Measurements from ENCODE around the gene STOML3. TPM values are rescaled to one million over a fixed set of nuclear protein-coding genes. Genes with fewer than 3 reads are reported as not detected.

Gene STOML3, protein sequence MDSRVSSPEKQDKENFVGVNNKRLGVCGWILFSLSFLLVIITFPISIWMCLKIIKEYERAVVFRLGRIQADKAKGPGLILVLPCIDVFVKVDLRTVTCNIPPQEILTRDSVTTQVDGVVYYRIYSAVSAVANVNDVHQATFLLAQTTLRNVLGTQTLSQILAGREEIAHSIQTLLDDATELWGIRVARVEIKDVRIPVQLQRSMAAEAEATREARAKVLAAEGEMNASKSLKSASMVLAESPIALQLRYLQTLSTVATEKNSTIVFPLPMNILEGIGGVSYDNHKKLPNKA
- total RNA-seq (not detected), polyA plus RNA-seq (not detected)
- long read RNA-seq, donor 1 = 0 reads
- long read RNA-seq, donor 2 = 0 reads

DNA sequence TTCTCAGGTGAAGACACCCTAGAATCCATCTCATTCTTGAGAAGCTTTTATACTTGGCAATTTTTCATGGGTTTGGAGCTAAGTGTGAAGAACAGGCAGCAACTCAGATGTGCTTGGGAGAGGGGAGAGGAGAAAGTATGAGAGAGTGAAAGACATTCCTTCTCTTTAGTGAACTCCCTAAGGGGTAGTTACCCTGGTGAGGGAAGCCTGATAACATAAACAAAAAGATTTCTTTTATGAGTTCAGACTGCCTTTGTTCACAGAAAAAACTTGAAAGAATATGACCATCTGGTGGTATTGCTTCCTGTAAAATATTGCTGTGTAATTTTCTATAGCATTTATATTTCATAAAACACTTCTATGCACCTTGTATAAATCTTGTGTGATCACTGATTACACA, at the start of gene STOML3:
TSS of gene STOML3 (minus strand) at position 139 of the 400 bp plus-strand sequence. CDS start at position 29, 110 bp downstream.
- H3K27me3 ChIP-seq (replicated peaks in 1 of 7) = no peaks in the 10 kb centered on the region
- no peak for TF ChIP-seq POLR2AphosphoS5 (IDR thresholded peaks at IDR 0.05)
- DNase-seq = no peak
- no peak within 1 kb of the TSS for H3K4me3 ChIP-seq
- no peaks in the 10 kb centered on the region for H3K36me3 ChIP-seq
- intact Hi-C loops (cut with DNase I; ENCODE audit: low total_unique reads) = no loop called here
- no peaks in the 10 kb centered on the region for H3K4me1 ChIP-seq
- H3K27ac ChIP-seq = no peak within 1 kb of the TSS
- H3K9me3 ChIP-seq = no peaks in the 10 kb centered on the region

- Histone ChIP-seq H3K4me1 (peaks cover 24 to 64% (median 46%) of the 10 kb centered on the region in 6 donors), H3K27me3 (replicated peaks in 1 of 7) (no peaks in the 10 kb centered on the region), H3K27ac (peak overlapping the region in 4 of 8 donors; percentile 53 to 95 (median 93)), H3K4me3 (peak overlapping the region in 2 of 8 donors; percentile 27 to 98), H3K36me3 (peaks cover 0 to 32% (median 0%) of the 10 kb centered on the region in 6 donors), H3K9me3 (no peaks in the 10 kb centered on the region)
- DNase-seq = no peak
- TF ChIP-seq CTCF (IDR thresholded peaks at IDR 0.05 in 8 of 11, conservative IDR thresholded peaks at IDR 0.05 in 3 of 11) (no peak), POLR2AphosphoS5 (IDR thresholded peaks at IDR 0.05) (no peak), POLR2A (IDR thresholded peaks at IDR 0.05) (no peak)
- intact Hi-C loops (cut with DNase I; ENCODE audit: low total_unique reads) = no loop called here
- WGBS, 5 donors = 22 to 60% (median 37%) methylated on average over 1 of the region's 1 CpG
Measured at GRCh38 chr13:39040206-39040605, 49.6 kb upstream of the STOML3 start.

DNA sequence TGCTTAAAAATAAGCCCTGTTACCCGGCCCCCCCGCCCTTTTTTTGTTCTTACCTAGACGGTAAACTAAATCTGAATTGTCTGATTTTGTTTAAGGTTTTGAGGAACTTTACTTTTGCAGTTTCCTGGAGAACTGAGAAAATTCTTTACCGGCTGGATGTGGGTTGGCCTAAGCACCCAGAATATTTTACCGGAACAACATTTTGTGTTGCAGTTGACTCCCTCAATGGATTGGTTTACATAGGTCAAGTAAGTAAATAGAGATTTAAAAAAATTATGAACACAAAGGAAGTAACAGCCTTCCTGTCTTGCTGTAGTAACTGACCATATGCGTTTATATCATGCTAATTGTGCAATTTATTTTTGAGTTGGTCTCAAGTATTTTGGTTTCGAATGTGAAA, 48.4 kb upstream of the STOML3 start:
- H3K9me3 ChIP-seq = no peaks in the 10 kb centered on the region
- WGBS, 5 donors = 4 to 10% (median 7%) methylated on average over 7 of the region's 7 CpGs
- H3K27ac ChIP-seq = peak overlapping the region; percentile 86 to 95 (median 92)
- DNase-seq = no peak
- H3K4me1 ChIP-seq = peaks cover 31 to 76% (median 58%) of the 10 kb centered on the region in 6 donors
- peaks cover 0 to 20% (median 0%) of the 10 kb centered on the region in 6 donors for H3K36me3 ChIP-seq
- no peak for TF ChIP-seq CTCF (IDR thresholded peaks at IDR 0.05 in 8 of 11, conservative IDR thresholded peaks at IDR 0.05 in 3 of 11)
- no peak for TF ChIP-seq POLR2AphosphoS5 (IDR thresholded peaks at IDR 0.05)
- TF ChIP-seq POLR2A (IDR thresholded peaks at IDR 0.05) = no peak
- H3K27me3 ChIP-seq (replicated peaks in 1 of 7) = no peaks in the 10 kb centered on the region
- intact Hi-C loops (cut with DNase I; ENCODE audit: low total_unique reads) = no loop called here
- peak overlapping the region; percentile 55 to 98 (median 93) for H3K4me3 ChIP-seq

GRCh38 chr13:39038569-39039030, 48.0 kb upstream of the STOML3 start:
- Histone ChIP-seq H3K27me3 (replicated peaks in 1 of 7) (no peaks in the 10 kb centered on the region), H3K4me3 (peak overlapping the region; percentile 55 to 98 (median 93)), H3K36me3 (peaks cover 0 to 16% (median 0%) of the 10 kb centered on the region in 6 donors), H3K9me3 (no peaks in the 10 kb centered on the region), H3K4me1 (peaks cover 31 to 80% (median 62%) of the 10 kb centered on the region in 6 donors), H3K27ac (peak overlapping the region; percentile 86 to 95 (median 92))
- TF ChIP-seq POLR2AphosphoS5 (IDR thresholded peaks at IDR 0.05) (peak in 1 of 3 donors; percentile 73), POLR2A (IDR thresholded peaks at IDR 0.05) (no peak)
- WGBS, 5 donors = 0 to 1% (median 0%) methylated on average over 15 of the region's 15 CpGs
- intact Hi-C loops (cut with DNase I; ENCODE audit: low total_unique reads) = no loop called here
- no peak for DNase-seq

GRCh38 chr13:39037880-39038568, 47.4 kb upstream of the STOML3 start, which contains the start of the genes NHLRC3 and PROSER1:
Gene NHLRC3, plus strand, starts transcription at chr13:39038456. Its CDS starts 184 bp downstream, at chr13:39038640.
Gene PROSER1, minus strand, starts transcription at chr13:39038089. Its CDS starts 847 bp downstream, at chr13:39037242.
- peak within 1 kb of the TSS; percentile 55 to 98 (median 93) for H3K4me3 ChIP-seq
- DNase-seq = peak; percentile 97
- TF ChIP-seq POLR2A (IDR thresholded peaks at IDR 0.05) = peak in 1 of 3 donors; percentile 37
- peak; percentile 76 to 84 (median 83) for TF ChIP-seq POLR2AphosphoS5 (IDR thresholded peaks at IDR 0.05)
- TF ChIP-seq CTCF (IDR thresholded peaks at IDR 0.05 in 8 of 11, conservative IDR thresholded peaks at IDR 0.05 in 3 of 11) = peak in 5 of 11 experiments; percentile 17 to 37 (median 26)
- intact Hi-C loops (cut with DNase I; ENCODE audit: low total_unique reads) = no loop called here
- WGBS, 5 donors = 0% methylated on average over 33 to 41 of the region's 41 CpGs
- H3K36me3 ChIP-seq = peaks cover 0 to 10% (median 0%) of the 10 kb centered on the region in 6 donors
- peaks cover 31 to 85% (median 65%) of the 10 kb centered on the region in 6 donors for H3K4me1 ChIP-seq
- H3K9me3 ChIP-seq = no peaks in the 10 kb centered on the region
- no peaks in the 10 kb centered on the region for H3K27me3 ChIP-seq (replicated peaks in 1 of 7)
- H3K27ac ChIP-seq = peak within 1 kb of the TSS; percentile 86 to 95 (median 92)
